Cortex of kidney (tissue), 1 donor: ENCODE data around the gene CHID1.

Experiments
- DNase-seq: peaks from one replicate; lab custom pipeline; 2025; lab: John Stamatoyannopoulos, UW

The CHID1 gene

DNA sequence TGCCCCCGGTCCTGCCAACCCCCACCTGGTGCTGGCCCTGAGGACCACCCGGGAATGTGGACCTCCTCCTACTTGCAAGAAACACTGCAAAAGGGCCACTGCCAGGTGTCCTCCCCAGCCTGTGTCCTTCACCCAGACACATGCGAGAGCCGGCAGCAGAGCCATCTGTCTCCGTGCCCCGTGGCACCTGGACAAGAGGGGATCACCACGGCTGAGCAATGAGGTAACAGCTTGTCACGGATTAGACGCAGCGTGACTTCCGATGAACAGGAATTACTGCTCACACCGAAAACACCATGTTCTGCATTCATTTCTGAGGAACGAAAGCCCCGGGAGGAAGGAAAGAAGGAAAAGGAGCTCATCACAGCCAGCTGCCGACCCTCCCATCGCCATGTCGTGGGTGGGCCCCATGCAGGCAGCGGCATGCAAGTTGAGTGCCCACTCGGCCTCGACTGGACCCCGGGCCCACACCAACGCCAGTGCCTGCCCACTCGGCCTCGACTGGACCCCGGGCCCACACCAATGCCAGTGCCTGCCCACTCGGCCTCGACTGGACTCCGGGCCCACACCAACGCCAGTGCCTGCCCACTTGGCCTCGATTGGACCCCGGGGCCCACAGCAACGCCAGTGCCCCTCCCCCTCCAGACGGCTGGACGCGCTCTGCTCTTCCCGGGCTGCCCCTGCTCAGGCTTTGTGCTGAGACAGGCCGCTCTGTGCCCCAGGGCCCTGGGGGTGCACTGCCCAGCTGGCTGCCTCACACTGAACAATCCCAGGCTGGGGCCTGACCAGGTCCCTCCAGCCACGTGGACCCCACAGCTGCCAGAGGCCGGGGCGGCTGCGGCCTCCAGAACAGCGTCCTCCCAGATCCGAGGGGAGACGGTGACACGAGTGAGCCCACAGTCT, 22.0 kb downstream of the CHID1 start:
- DNase-seq, result no peak

DNA sequence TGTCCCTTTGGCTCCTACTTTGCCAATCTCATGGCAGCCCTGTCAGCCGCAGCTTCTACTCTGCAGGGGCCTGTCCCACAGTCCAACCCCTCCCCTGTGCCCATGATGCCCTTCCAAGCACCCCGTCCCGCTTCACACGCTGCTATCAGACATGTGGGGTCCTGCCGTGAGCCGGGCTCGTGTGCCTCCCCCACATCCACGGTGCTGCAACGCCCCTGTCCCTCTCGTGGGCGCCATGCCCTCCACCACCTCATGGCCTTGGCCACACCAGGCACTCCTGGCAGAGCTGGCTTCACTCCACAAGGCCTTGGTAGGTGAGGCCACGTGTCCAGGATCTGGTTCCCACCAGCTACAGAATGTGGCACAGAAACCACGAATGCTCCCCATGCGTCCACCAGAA, 23.0 kb downstream of the CHID1 start:
- DNase-seq, result no peak

DNA sequence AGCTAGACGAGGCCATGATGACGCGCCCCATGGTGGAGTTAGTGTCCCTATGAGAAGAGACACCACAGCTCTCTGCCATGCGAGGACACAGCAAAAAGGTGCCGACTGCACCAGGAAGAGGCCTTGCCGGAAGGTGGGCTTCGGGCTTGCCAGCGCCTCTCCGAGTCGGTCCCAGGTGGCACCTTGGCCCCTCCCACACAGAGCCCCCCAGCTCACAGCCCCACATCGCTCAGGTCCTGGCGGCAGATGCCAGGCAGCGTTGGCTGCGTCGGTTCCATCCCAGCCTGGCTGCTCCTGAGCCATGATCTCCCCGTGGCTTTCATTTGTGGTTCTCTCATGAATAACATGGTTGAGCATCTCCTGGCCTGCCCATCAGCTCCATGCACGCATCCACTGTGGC, 24.0 kb downstream of the CHID1 start:
- DNase-seq, result no peak

- no peak for DNase-seq
Observed at GRCh38 chr11:884578-885070, 26.0 kb downstream of the CHID1 start.

DNA sequence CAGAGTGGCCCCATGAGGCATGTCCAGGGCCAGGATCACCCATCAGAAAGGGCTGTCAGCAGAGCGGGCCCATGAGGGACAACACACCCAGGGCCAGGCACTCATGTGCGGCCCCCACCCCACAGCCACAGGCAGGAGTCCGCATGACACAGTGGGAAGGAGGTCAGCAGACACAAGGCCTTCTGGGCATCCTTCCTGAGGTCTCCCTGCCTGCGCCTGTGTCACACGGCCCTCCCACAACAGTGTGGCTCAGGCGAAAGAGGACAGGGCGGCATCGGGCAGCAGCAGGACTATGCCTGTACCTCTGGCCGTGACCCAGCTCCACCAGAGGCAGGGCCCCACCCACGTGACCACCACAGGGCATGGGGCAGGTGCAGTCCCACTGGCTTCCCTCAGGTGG, 27.1 kb downstream of the CHID1 start:
- no peak for DNase-seq

DNA sequence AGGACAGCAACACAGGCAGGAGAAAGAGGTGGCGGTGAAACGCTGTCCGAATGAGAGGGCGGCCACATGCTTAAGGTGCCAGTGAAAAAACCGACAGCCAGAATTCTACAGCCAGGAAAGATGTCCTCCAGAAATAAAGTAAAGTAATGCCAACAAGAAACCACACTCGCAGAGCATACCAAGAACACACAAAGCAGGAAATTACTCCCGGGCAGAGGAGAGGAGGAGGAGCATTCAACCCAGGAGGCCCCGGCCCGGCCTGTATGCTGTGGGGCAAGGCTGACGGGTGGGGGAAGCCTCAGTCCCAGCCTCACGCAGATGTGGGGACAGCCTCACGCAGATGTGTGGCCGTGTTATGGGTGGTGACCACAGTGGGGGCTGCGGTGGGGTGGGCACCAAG, 28.0 kb downstream of the CHID1 start:
- DNase-seq, result no peak

DNA sequence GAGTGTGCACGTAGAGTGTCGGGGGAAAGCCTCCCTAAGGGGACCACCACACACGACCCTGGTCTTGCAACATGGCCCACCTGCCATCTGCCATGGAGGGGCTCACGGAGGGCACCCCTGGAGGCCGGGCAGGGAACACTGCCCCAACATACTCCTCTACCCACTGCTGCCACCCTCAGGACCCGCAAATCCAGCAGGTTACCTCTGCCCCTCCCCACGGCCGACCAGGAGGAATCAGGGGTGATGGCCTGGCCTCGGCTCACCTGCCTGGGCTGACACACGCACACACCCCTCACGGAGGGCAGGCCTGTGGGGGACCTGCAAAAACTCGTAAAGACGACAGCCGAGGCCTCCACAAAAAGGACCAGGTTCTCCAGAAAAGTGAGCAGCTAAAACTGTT, 30.2 kb downstream of the CHID1 start:
- no peak for DNase-seq

DNA sequence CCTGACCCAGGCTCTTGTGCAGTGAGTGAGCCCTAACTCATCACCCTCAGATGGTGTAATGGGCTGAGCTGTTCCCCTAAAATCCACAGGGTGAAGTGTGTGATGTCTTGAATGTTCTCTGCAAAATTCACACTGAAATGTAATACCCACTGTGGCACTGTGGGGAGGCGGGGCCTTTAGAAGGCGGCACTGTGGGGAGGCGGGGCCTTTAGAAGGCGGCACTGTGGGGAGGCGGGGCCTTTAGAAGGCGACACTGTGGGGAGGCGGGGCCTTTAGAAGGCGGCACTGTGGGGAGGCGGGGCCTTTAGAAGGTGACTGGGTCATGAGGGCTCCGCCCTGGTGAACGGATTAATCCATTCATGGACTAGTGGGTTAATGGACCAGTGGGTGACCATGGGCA, 33.0 kb downstream of the CHID1 start:
- DNase-seq, result no peak

DNA sequence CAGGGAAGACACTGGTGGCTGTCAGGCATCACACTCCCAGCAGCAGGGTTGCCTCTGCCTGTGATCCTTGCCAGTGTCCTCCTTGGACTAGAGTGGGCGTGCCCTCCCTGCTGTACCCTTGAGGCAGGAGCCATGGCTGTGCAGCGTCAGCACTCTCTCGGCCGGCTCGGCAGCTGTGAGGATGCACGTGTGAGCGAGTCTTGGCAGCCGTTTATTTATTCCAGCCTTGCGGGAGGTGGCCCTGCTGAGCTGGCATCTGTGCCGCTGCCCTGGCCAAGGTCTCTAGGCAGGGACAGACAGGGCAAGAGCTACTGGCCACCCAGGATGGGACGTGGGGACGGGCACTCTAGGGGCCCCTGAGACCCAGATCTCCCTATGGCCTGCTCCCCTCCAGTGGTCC, 34.1 kb downstream of the CHID1 start:
- DNase-seq, result no peak

GRCh38 chr11:875769-876301, 34.8 kb downstream of the CHID1 start:
- no peak for DNase-seq

DNA sequence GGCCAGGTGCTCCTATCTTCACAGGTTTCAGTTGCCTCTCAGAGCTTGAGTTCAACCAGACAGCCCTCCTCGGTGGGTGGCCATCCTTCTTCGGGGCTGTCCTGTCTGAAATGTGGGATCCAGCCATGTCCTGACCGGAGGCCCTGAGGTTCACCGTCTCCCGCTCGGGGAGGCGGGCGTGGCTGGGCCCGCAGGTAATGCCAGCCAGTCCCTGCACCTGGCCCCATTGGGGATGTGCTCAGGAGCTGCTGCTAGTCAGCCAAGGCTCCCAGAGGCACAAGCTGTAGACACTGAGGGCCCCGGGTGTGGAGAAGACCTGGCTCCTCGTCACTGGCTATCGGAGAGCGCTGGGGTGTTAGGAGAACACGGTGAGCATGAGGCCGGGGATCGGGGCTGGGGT, 35.4 kb downstream of the CHID1 start:
- no peak for DNase-seq

DNA sequence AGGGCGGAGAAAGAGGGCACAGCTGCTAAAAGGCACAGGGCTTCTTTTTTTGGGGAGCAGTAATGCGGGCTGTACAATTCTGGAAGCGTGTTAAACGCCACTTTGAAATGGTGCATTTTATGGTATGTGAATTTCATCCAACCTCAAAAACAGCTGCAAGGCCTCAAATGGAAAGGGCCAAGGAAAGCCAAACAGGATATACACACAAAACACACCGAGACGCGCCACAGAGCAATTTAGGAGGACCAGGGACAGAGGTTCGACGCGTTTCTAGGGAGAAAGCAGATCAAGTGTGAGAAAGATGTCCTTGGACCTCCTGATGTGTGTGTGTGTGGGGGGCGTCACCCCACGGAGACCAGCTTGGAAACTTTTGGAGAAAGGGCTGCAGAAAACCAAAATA, 36.9 kb downstream of the CHID1 start:
- no peak for DNase-seq

DNA sequence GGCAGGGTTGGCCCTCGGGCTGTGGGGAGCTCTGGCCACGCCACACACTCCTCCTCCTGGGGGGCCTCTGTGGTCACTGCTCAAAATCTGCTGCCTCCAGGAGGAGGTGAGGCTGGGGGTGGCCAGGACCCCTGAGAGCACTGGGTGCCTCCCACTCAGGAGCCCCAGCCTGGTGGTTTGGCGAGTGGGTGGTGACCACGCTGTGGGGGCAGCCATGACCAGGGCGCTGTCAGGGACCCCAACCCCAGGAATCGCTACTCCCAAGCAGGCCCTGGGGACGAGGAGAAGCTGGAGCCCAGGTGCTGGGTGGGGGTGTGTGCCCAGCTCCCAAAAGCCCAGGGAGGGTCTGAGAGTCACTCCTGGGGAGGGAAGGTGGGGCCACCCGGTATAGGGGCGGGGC, 37.8 kb downstream of the CHID1 start:
- DNase-seq, result no peak

GRCh38 chr11:871472-871871, 39.1 kb downstream of the CHID1 start:
- DNase-seq, result no peak

DNA sequence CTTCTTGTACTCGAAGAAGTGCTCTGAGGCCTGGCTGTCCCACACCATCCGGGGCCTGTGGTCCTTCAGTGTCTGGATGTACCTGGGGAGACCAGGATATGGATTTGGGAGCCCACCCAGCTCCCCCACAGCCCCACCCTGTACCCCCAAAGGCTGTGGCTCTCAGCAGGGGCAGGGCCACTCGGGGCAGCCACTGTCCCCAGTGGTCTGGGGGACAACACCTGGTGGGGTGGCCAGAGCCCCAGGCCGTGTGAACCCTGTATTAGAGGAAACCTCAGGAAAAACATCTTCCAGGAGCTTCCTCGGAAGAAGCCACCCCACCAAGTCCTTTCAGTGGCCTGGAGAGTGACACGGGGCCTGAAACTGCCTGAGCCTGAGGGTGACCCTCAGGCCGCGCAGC, 40.2 kb downstream of the CHID1 start:
- no peak for DNase-seq

DNA sequence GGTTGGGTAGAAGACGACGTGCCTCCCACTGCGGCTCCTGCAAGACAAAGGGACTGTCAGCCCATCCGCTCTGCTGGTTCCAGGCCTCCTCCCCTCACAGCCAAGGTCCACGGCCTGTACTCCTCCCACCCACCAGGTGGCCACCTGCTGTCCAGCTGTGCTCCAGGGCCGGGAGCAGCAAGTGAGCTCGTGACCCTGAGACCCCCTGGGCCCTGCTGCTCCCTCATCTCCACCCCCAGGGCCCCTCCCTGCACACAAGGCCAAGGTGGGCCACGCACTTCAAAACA, 40.5 kb downstream of the CHID1 start:
- no peak for DNase-seq

DNA sequence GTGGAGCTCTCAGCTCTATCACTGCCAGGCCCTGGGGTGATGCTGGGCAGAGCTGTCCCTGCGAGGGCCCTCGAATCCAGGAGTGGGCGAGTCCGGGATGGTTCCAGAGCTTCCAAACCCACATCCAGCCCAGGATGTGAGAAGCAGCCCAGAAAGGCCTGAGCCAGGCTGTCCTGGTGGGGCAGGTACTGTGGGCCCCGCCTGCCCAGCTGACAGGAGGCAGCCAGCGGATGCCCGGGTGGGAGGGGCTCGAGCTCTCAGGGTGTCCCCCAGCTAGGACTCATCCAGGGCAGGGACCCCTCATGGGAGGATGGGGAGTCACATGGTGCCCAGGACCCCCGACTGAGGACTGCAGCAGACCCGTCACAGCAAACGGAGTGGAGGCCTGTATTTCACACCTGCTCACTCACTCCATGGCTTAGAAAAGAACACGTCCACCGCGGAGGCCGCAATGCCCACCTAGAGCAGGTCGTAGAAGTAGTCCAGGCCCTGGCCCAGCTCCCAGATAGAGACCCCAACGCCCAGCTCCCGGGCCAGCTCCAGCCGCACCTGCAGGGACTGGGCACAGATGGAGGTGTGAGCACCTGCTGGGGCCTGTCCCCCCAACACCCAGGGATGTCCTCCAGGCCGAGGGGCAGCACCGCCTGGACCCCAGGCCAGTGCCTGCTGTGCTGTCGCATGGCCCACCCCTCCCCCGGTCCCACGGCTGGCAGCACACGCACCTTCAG, 41.0 kb downstream of the CHID1 start:
- DNase-seq, result no peak

DNA sequence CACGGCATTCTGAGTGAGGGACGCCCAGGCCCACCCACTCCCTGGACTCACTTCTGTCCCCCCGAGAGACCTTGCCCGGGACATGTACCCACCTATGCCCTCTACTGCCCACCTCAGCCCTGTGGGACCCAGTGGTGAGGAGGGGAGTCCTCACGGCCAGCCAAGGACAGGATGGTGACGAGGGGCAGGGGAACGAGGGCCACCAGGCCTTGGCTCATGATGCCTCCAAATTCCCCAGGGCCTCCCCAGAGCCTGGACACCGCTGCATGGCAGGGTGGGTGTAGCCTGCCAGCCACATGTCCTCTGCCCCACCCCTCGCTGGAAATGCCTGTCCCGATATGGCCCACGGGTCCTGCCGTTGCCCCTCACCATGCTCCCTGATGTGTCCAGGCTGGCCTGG, 41.8 kb downstream of the CHID1 start:
- no peak for DNase-seq

DNA sequence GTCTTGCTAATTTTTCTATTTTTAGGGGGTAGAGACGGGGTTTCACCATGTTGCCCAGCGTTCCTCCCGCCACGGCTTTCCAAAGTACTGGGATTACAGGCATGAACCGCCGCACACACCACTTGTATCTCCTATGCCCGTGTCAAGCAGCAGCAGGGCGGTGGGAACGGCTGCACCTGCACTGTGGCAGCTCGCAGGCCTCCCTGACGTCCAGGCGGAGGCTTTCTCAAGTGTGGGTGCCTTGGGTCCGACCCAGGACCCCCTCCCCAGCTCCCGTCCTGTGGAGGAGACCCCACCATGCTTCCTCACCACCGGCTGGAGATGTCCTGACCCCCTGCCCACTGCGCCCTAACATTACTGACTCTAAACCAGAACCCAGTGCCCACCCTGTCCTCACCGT, 42.2 kb downstream of the CHID1 start:
- DNase-seq, result no peak

GRCh38 chr11:867856-868358, 42.7 kb downstream of the CHID1 start:
- DNase-seq, result no peak

DNA sequence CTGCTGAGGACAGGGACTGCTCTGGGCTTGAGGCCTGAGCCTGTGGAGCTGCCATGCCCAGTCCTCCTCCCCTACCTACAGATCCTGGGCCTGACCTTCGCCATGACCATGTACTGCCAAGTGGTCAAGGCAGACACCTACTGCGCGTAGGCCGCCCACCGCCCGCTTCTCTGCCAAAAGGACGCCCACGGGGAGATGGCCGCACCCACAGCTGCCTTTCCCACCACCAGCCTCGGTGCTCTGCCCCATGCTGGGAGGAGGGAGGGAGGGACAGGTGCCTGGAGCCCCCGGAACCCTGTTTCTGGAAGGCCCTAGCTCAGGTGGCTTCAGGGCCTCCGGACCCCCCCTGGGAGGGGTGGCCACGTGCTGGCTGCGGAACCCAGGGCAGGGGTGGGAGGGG, 44.1 kb downstream of the CHID1 start:
- no peak for DNase-seq

DNA sequence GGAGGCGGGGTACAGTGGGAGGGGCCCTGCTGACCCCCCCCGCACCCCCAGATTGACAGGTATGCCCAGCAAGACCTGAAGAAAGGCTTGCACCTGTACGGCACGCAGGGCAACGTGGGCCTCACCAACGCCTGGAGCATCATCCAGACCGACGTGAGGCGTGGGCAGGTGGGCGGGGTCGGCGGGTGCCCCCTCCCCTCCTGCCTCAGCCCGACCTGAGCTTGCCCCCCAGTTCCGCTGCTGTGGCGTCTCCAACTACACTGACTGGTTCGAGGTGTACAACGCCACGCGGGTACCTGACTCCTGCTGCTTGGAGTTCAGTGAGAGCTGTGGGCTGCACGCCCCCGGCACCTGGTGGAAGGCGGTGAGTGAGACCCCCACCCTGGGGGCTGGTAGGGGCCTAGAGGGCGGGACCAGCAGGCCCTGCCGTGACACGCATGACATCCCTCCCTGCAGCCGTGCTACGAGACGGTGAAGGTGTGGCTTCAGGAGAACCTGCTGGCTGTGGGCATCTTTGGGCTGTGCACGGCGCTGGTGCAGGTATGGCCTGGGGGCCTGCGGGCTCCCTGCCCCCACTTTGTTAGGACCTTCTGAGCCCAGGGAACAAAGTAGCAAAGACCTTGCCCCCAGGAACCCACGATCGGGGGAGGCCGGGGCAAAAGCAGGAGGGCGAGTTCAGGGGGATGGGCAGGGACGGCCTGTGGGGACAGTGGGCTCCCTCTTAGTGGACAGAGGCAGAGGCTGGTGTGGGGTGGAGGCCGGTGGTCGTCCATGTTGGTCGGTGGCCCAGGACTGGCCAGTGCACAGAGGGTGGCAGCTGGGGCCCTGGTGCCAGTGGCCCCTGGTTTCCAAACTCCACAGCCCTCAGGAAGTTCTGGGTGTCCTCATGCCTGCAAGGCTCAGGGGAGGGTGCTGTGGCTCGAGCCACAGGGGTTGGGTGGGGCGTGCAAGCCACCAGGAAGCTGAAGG, 44.9 kb downstream of the CHID1 start:
- DNase-seq, result no peak
